H1 (cell line): ENCODE measurements around the gene TGFBRAP1. TPM values are rescaled to one million over a fixed set of nuclear protein-coding genes. Genes with fewer than 3 reads are reported as not detected.

ENCODE experiments used
- CTCF ChIA-PET: fragments of 300-600 bp; sonication (Branson Sonifier 250); formaldehyde crosslinking; loops from one replicate; lab custom pipeline; 2021; ENCODE audit not compliant: partially characterized antibody; lab: Charles Lee
- POLR2A ChIA-PET: fragments of 300-600 bp; sonication (Branson Sonifier 250); formaldehyde crosslinking; loops from one replicate; lab custom pipeline; 2021; ENCODE audit warnings: inconsistent platforms; ENCODE audit not compliant: partially characterized antibody; lab: Charles Lee
- DNase-seq, 2 experiments: peaks; one replicate each; pipeline versions ENCODE4 v3.0.0 to v3.0.0-alpha.2; 2010 to 2022; ENCODE audit warnings: low spot score in 2 of 2, low read depth in 1 of 2, mixed read lengths in 1 of 2
- FAIRE-seq: peaks from 2 replicates; lab custom pipeline; 2011; peaks lifted over from hg19 to GRCh38; lab: Jason Lieb, UNC
- H2AFZ ChIP-seq: 2 replicates; pipeline ENCODE4 v1.8.1; 2012; ENCODE audit warnings: low read length, inconsistent platforms
- H2AK5ac ChIP-seq: 2 replicates; pipeline ENCODE4 v1.6.1; 2013; ENCODE audit warnings: low read depth, low read length
- H2BK120ac ChIP-seq: replicated peaks from 2 replicates; pipeline ENCODE3; 2013; ENCODE audit warnings: low read depth, low read length, inconsistent platforms
- H2BK12ac ChIP-seq: 2 replicates; pipeline ENCODE4 v1.6.1; 2013; ENCODE audit warnings: low read depth, low read length
- H2BK15ac ChIP-seq: 2 replicates; pipeline ENCODE4 v1.6.1; 2013; ENCODE audit warnings: low read length
- H2BK20ac ChIP-seq: 2 replicates; pipeline ENCODE4 v1.6.1; 2013; ENCODE audit warnings: low read length
- H2BK5ac ChIP-seq: 2 replicates; pipeline ENCODE4 v1.6.1; 2013; ENCODE audit warnings: low read depth, low read length
- H3K14ac ChIP-seq: 2 replicates; pipeline ENCODE4 v1.6.1; 2013; ENCODE audit warnings: inconsistent platforms; ENCODE audit not compliant: insufficient read length
- H3K18ac ChIP-seq: 2 replicates; pipeline ENCODE4 v1.6.1; 2013; ENCODE audit warnings: low read length; ENCODE audit errors: extremely low read depth
- H3K23ac ChIP-seq: 2 replicates; pipeline ENCODE4 v1.6.1; 2013; ENCODE audit warnings: inconsistent platforms; ENCODE audit not compliant: insufficient read length
- H3K23me2 ChIP-seq: 2 replicates; pipeline ENCODE4 v1.6.1; 2013; ENCODE audit warnings: low read depth, low read length
- H3K27ac ChIP-seq: 2 replicates; pipeline ENCODE4 v1.6.1; 2011; ENCODE audit warnings: low read depth, low read length, inconsistent platforms
- H3K27me3 ChIP-seq, 4 experiments: replicated peaks in 1 of 4; 1 replicate in 1 of 4; 2 replicates in 3 of 4; pipeline versions ENCODE4 v1.6.1 to v1.8.1; 2011 to 2013; ENCODE audit warnings: low read length in 3 of 4, mild to moderate bottlenecking in 3 of 4, inconsistent platforms in 2 of 4, mixed read lengths in 2 of 4, moderate library complexity in 1 of 4; ENCODE audit not compliant: control insufficient read depth in 3 of 4, insufficient read depth in 3 of 4; ENCODE audit errors: extremely low read depth in 1 of 4
- H3K36me3 ChIP-seq, 4 experiments: 2 replicates each; pipeline versions ENCODE4 v1.6.1 to v1.8.1; 2011 to 2013; ENCODE audit warnings: mild to moderate bottlenecking in 4 of 4, low read length in 3 of 4, moderate library complexity in 2 of 4, control low read depth in 1 of 4, inconsistent platforms in 1 of 4; ENCODE audit not compliant: insufficient read depth in 4 of 4, control insufficient read depth in 2 of 4
- H3K4ac ChIP-seq: replicated peaks from 2 replicates; pipeline ENCODE3; 2013; ENCODE audit warnings: low read length, low read depth, mixed read lengths, inconsistent platforms; ENCODE audit not compliant: insufficient read length
- H3K4me1 ChIP-seq, 4 experiments: replicated peaks in 1 of 4; 1 replicate in 1 of 4; 2 replicates in 3 of 4; pipeline versions ENCODE4 v1.6.1 to v1.8.1; 2011 to 2013; ENCODE audit warnings: low read length in 3 of 4, inconsistent platforms in 2 of 4, mixed read lengths in 1 of 4; ENCODE audit not compliant: insufficient read depth in 4 of 4, control insufficient read depth in 3 of 4
- H3K4me2 ChIP-seq, 2 experiments: 2 replicates each; pipeline versions ENCODE4 v1.6.1 to v1.8.1; 2011 to 2013; ENCODE audit warnings: low read depth in 2 of 2, low read length in 2 of 2, control low read depth in 1 of 2, inconsistent platforms in 1 of 2, mild to moderate bottlenecking in 1 of 2; ENCODE audit not compliant: insufficient read depth in 1 of 2
- H3K4me3 ChIP-seq, 4 experiments: fragments of 200-600, 300-600 bp in 1 of 4; sonication (generic), shearing (Covaris generic), sonication (Bioruptor Twin) in 1 of 4; 2 replicates each; pipeline versions ENCODE4 v1.5.1 to v1.8.1; 2011 to 2016; ENCODE audit warnings: low read length in 4 of 4, low read depth in 3 of 4, control low read depth in 2 of 4, inconsistent platforms in 2 of 4, mild to moderate bottlenecking in 2 of 4, mixed read lengths in 1 of 4, moderate library complexity in 1 of 4; ENCODE audit not compliant: insufficient read depth in 2 of 4; ENCODE audit errors: extremely low read depth in 1 of 4
- H3K56ac ChIP-seq: replicated peaks from 2 replicates; pipeline ENCODE3; 2013; ENCODE audit warnings: low read depth, mild to moderate bottlenecking, mixed read lengths, low read length, inconsistent platforms; ENCODE audit not compliant: insufficient read length
- H3K79me1 ChIP-seq: 2 replicates; pipeline ENCODE4 v1.6.1; 2013; ENCODE audit warnings: low read depth, low read length, control low read depth
- H3K79me2 ChIP-seq, 2 experiments: 2 replicates each; pipeline versions ENCODE4 v1.6.1 to v1.8.1; 2012 to 2013; ENCODE audit warnings: low read length in 2 of 2, mild to moderate bottlenecking in 2 of 2, inconsistent platforms in 1 of 2; ENCODE audit not compliant: insufficient read depth in 2 of 2, control insufficient read depth in 1 of 2
- H3K9ac ChIP-seq, 4 experiments: replicated peaks in 1 of 4; 1 replicate in 1 of 4; 2 replicates in 3 of 4; pipeline versions ENCODE4 v1.6.1 to v1.8.1; 2011 to 2013; ENCODE audit warnings: low read depth in 3 of 4, low read length in 3 of 4, control low read depth in 2 of 4, mild to moderate bottlenecking in 2 of 4, moderate library complexity in 2 of 4, inconsistent platforms in 1 of 4; ENCODE audit errors: extremely low read depth in 1 of 4
- H3K9me3 ChIP-seq, 2 experiments: 2 replicates each; pipeline versions ENCODE4 v1.6.1 to v1.8.1; 2012 to 2013; ENCODE audit warnings: mild to moderate bottlenecking in 2 of 2, moderate library complexity in 2 of 2, control low read depth in 1 of 2, inconsistent platforms in 1 of 2, low read depth in 1 of 2, low read length in 1 of 2, mixed read lengths in 1 of 2; ENCODE audit not compliant: insufficient read depth in 2 of 2
- H4K20me1 ChIP-seq, 2 experiments: replicated peaks in 1 of 2; 2 replicates each; pipeline versions ENCODE3 to v1.8.1; 2011 to 2013; ENCODE audit warnings: inconsistent platforms in 2 of 2, low read length in 2 of 2, mild to moderate bottlenecking in 1 of 2; ENCODE audit not compliant: insufficient read depth in 2 of 2, control insufficient read depth in 1 of 2
- H4K5ac ChIP-seq: 2 replicates; pipeline ENCODE4 v1.6.1; 2013; ENCODE audit warnings: low read length, low read depth, mixed read lengths, inconsistent platforms; ENCODE audit not compliant: insufficient read length
- H4K8ac ChIP-seq: 2 replicates; pipeline ENCODE4 v1.8.0; 2013; ENCODE audit warnings: mild to moderate bottlenecking, moderate library complexity, low read length, inconsistent platforms; ENCODE audit not compliant: insufficient read depth; ENCODE audit errors: extremely low read depth
- H4K91ac ChIP-seq: replicated peaks from 2 replicates; pipeline ENCODE3; 2013; ENCODE audit warnings: low read length, mixed read lengths, inconsistent platforms; ENCODE audit not compliant: insufficient read length
- ASH2L ChIP-seq: fragments of 200-600, 300-600 bp; sonication (generic); IDR thresholded peaks from one replicate; pipeline ENCODE4 v1.7.1; 2017; ENCODE audit warnings: low read length
- CTCF ChIP-seq, 3 experiments: IDR thresholded peaks; 1 replicate in 2 of 3; 2 replicates in 1 of 3; pipeline versions ENCODE4 v1.5.1 to v1.6.1; 2011; ENCODE audit warnings: low read length in 3 of 3, mild to moderate bottlenecking in 3 of 3, inconsistent platforms in 2 of 3, low read depth in 1 of 3, moderate library complexity in 1 of 3; ENCODE audit not compliant: insufficient read depth in 1 of 3; ENCODE audit errors: control extremely low read depth in 1 of 3
- GABPA ChIP-seq: IDR thresholded peaks from 2 replicates; pipeline ENCODE4 v1.6.1; 2011; ENCODE audit warnings: mild to moderate bottlenecking, low read length, moderate library complexity, borderline replicate concordance; ENCODE audit not compliant: insufficient read depth
- GTF2F1 ChIP-seq: IDR thresholded peaks from 2 replicates; pipeline ENCODE4 v1.6.1; 2012; ENCODE audit warnings: low read depth, low read length, improper control_type of control experiment, borderline replicate concordance
- JUND ChIP-seq: IDR thresholded peaks from 2 replicates; pipeline ENCODE4 v1.6.1; 2011; ENCODE audit warnings: mild to moderate bottlenecking, improper control_type of control experiment, low read length
- KDM1A ChIP-seq: fragments of 200-600, 300-600 bp; sonication (generic); IDR thresholded peaks from 2 replicates; pipeline ENCODE4 v1.7.1; 2016; ENCODE audit warnings: mild to moderate bottlenecking, low read length, borderline replicate concordance
- POLR2AphosphoS5 ChIP-seq: IDR thresholded peaks from 2 replicates; pipeline ENCODE4 v1.6.1; 2011; ENCODE audit warnings: low read depth, low read length
- RNF2 ChIP-seq: fragments of 200-900, 300-1000 bp; sonication (generic); IDR thresholded peaks from 2 replicates; pipeline ENCODE4 v1.7.1; 2016; ENCODE audit warnings: borderline replicate concordance, low read depth, mild to moderate bottlenecking, antibody characterized with exemption, low read length; ENCODE audit not compliant: poor library complexity, severe bottlenecking; ENCODE audit errors: missing control alignments
- TAF7 ChIP-seq: optimal IDR thresholded peaks from 2 replicates; pipeline ENCODE3; 2011; ENCODE audit warnings: low read depth, mild to moderate bottlenecking, inconsistent platforms, low read length, moderate library complexity, borderline replicate concordance
- TCF12 ChIP-seq: IDR thresholded peaks from 2 replicates; pipeline ENCODE4 v1.6.1; 2011; ENCODE audit warnings: low read depth, mild to moderate bottlenecking, low read length
- YY1 ChIP-seq: IDR thresholded peaks from 2 replicates; pipeline ENCODE4 v1.6.1; 2011; ENCODE audit warnings: low read depth, mild to moderate bottlenecking, low read length
- WGBS, 2 experiments: shearing (Covaris generic) in 1 of 2; methylation state at CpG; one replicate each; pipeline versions ENCODE4 v1.1.6 to v1.1.7; 2013 to 2015; ENCODE audit warnings: low lambda C conversion rate in 2 of 2, mixed read lengths in 2 of 2, inconsistent platforms in 1 of 2, low coverage in 1 of 2, missing lambda C conversion rate in 1 of 2; ENCODE audit not compliant: insufficient replicate concordance in 2 of 2, insufficient coverage in 1 of 2, insufficient read length in 1 of 2; ENCODE audit errors: extremely low coverage in 1 of 2, missing lambda C conversion rate in 1 of 2; 5-methylcytosine and 5-hydroxymethylcytosine counted together
- polyA plus RNA-seq, 7 experiments: library from polyadenylated mRNA; depleted of rRNA in 3 of 7; stranded (reverse) in 5 of 7; unstranded in 2 of 7; fragments of >200 nt in 5 of 7; fragments of 200-250 nt in 2 of 7; gene quantifications; 1 replicate in 5 of 7; 2 replicates in 1 of 7; 4 replicates in 1 of 7; pipeline versions ENCODE4 v1.2.1 to v1.2.3, GENCODE V29; 2011 to 2013; ENCODE audit warnings: missing spikeins in 2 of 7, mixed read lengths in 2 of 7
- total RNA-seq: library from RNA; stranded (reverse); fragmentation: NEBNext Ultra II Directional; extraction: Animal tissue kit (Norgen Biotek cat#: 25700); gene quantifications from 2 replicates; pipeline ENCODE4 v1.2.1, GENCODE V29; 2021

TGFBRAP1 gene
- total and polyA plus RNA-seq, 2 of the 8 experiments (the other 6 are each of a cell fraction or from before 2014, with no cell fraction given): 11.2 to 20.2 TPM

GRCh38 chr2:105373895-105374401, 44.4 kb upstream of the TGFBRAP1 start:
- Histone ChIP-seq H3K56ac (no peak overlapping the region), H4K5ac (no peak overlapping the region), H3K27me3 (no peaks in the 10 kb centered on the region), H3K4ac (no peak overlapping the region), H3K79me1 (no peaks in the 10 kb centered on the region), H2BK5ac (no peak overlapping the region), H3K9me3 (no peaks in the 10 kb centered on the region), H3K18ac (no peak overlapping the region), H2AK5ac (no peak overlapping the region), H3K14ac (no peak overlapping the region), H2BK120ac (no peak overlapping the region), H3K4me1 (no peaks in the 10 kb centered on the region; a peak in 2 of 7 replicates), H3K23me2 (no peaks in the 10 kb centered on the region), H3K27ac (no peak overlapping the region), H3K9ac (0 out of 7 replicates have a peak overlapping the region, but pooled peaks of 1 of the 4 experiments have one; percentile 18), H2AFZ (no peak overlapping the region), H4K20me1 (no peaks in the 10 kb centered on the region), H2BK12ac (no peak overlapping the region), H3K36me3 (peaks cover 0 to 16% (median 0%) of the 10 kb centered on the region in 4 experiments; a peak in 4 of 8 replicates), H4K91ac (no peak overlapping the region), H2BK15ac (no peak overlapping the region), H3K4me2 (no peak overlapping the region), H4K8ac (no peak overlapping the region), H2BK20ac (no peak overlapping the region), H3K79me2 (no peaks in the 10 kb centered on the region), H3K4me3 (no peak overlapping the region), H3K23ac (no peak overlapping the region)
- FAIRE-seq (no peak), DNase-seq (no peak)
- ChIA-PET POLR2A (interaction anchor here (1.8 kb wide), 1 partner anchor 24 kb away, joined by 6 read pairs; the partner anchor contains the start of gene FHL2), CTCF (interaction anchor here (6.6 kb wide), 1 partner anchor 146 kb away, joined by 67 read pairs; no protein-coding TSS in a partner anchor)
- WGBS, 2 experiments: 95% methylated on average over 9 of the region's 9 CpGs; no CpG with 5 or more reads in 1 of the 2 experiments
- TF ChIP-seq GTF2F1 (no peak), YY1 (no peak), CTCF (IDR thresholded peaks at IDR 0.05; ENCODE audit: control extremely low read depth in 1 of 3, insufficient read depth in 1 of 3, low read depth in 1 of 3, low read length in 3 of 3) (no peak), RNF2 (no peak), JUND (no peak), TCF12 (no peak), GABPA (no peak), TAF7 (no peak), KDM1A (no peak), POLR2AphosphoS5 (no peak), ASH2L (no peak)
